Neural crest cell (in vitro differentiated cells): ENCODE results near the gene CDS1. TPM values are rescaled to one million over a fixed set of nuclear protein-coding genes. Genes with fewer than 3 reads are reported as not detected.
"Not testable (repeated sequence)": the region's sequence is repeated elsewhere in the genome, so short reads cannot be mapped to it uniquely, and the experiment has no call there.

Source experiments
- DNase-seq: peaks from one replicate; pipeline ENCODE4 v3.0.0; 2021; ENCODE audit warnings: low read depth, mixed read lengths, low spot score
- H3K27ac Mint-ChIP-seq: one replicate; pipeline ENCODE4 v1.8.0; 2021; ENCODE audit warnings: mild to moderate bottlenecking, mixed read lengths; ENCODE audit not compliant: unreplicated experiment
- H3K27me3 Mint-ChIP-seq: 2 replicates; pipeline ENCODE4 v1.8.0; 2021; ENCODE audit warnings: low read depth, mild to moderate bottlenecking, mixed read lengths
- H3K36me3 Mint-ChIP-seq: 2 replicates; pipeline ENCODE4 v1.8.0; 2021; ENCODE audit warnings: low read depth, mild to moderate bottlenecking, mixed read lengths
- H3K4me1 Mint-ChIP-seq: 2 replicates; pipeline ENCODE4 v1.8.0; 2021; ENCODE audit warnings: mixed read lengths
- H3K4me3 Mint-ChIP-seq: one replicate; pipeline ENCODE4 v1.8.0; 2021; ENCODE audit warnings: mild to moderate bottlenecking, mixed read lengths
- H3K9me3 Mint-ChIP-seq: 2 replicates; pipeline ENCODE4 v1.8.0; 2021; ENCODE audit warnings: mixed read lengths
- CTCF ChIP-seq: fragments of 200-600 bp; sonication (generic); conservative IDR thresholded peaks from 2 replicates; pipeline ENCODE4 v1.5.0; 2021; ENCODE audit warnings: antibody characterized with exemption, mild to moderate bottlenecking
- total RNA-seq: library from RNA; stranded (reverse); gene quantifications from 2 replicates; pipeline ENCODE4 v1.2.1, GENCODE V29; 2021

CDS1 gene
- total RNA-seq, 1 donor from 2014 or later: 1.1 TPM

- H3K4me1 Mint-ChIP-seq: peaks cover 24% of the 10 kb centered on the region
- no peaks in the 10 kb centered on the region for H3K27me3 Mint-ChIP-seq
- DNase-seq: no peak
- peaks cover 19% of the 10 kb centered on the region for H3K36me3 Mint-ChIP-seq
- no peaks in the 10 kb centered on the region for H3K9me3 Mint-ChIP-seq
- H3K27ac Mint-ChIP-seq: no peak overlapping the region
- TF ChIP-seq CTCF: no peak
- H3K4me3 Mint-ChIP-seq: no peak overlapping the region
Observed at GRCh38 chr4:84681486-84682274, 98.8 kb downstream of the CDS1 start.

- not testable (repeated sequence) for H3K9me3 Mint-ChIP-seq, DNase-seq, H3K27ac Mint-ChIP-seq, H3K27me3 Mint-ChIP-seq, H3K4me3 Mint-ChIP-seq
- peaks cover 24% of the 10 kb centered on the region for H3K4me1 Mint-ChIP-seq
- H3K36me3 Mint-ChIP-seq: peaks cover 16% of the 10 kb centered on the region
Observed at GRCh38 chr4:84682661-84683060, 99.7 kb downstream of the CDS1 start.

DNA sequence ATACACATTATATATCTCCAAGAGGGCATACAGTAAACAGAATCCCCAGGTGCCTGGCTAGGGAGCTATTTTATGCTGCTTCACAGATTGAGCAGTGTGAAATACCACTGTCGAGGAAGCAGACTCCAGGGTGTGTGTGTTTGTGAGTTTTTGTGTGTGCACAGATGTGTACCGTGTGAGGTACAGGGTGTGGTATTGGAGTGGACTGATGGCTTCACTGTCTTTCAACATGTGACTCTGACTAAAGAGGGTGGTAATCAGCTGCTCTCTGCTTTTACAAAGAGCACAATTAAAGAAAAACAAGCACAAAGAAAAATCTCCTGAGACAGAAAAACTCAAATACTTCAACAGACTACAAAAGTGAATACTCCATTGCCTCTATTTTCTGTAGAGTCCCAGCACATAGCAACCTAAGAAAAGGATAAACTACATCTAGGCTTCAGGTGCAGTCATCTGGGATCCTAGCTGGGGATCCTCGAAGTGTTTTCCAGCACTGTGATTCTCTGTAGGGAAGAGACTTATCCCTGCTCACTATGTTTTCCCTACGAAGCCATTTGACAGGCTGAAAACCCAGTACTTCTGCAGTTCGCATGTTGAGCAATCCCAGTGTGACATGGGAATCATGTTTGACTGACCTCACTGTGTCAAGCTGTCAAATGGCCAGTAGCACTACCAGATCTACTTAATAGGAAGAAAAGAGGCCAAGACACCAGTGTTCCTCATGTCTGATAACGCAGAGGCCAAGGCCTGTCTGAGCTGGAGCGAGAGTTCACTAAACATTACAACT, 100.3 kb downstream of the CDS1 start:
- no peak for TF ChIP-seq CTCF
- Mint-ChIP-seq H3K4me3 (no peak overlapping the region), H3K27ac (peak overlapping the region; percentile 71), H3K27me3 (no peaks in the 10 kb centered on the region), H3K4me1 (peaks cover 24% of the 10 kb centered on the region), H3K9me3 (no peaks in the 10 kb centered on the region), H3K36me3 (peaks cover 19% of the 10 kb centered on the region)
- no peak for DNase-seq

DNA sequence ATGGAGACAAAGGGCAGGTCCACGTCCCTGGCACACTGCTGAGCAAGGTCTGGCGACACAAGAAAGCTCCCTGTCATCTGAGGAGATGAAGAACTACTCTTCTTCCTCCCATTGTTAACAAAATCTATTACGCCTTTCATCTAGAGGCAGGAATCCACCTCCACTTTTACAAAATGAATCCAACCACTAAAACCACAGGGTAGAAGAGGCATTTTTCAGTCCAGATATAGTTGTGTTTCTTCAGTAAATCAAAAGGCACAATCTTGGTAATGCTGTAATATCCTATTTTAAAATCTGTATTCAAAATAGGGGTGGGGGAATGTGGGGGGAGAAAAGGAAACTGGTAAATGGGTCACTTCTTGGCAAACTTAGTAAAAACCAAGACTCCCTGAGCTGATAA, 101.4 kb downstream of the CDS1 start:
- Mint-ChIP-seq H3K27me3 (no peaks in the 10 kb centered on the region), H3K27ac (no peak overlapping the region), H3K9me3 (no peaks in the 10 kb centered on the region), H3K4me3 (no peak overlapping the region), H3K36me3 (peaks cover 25% of the 10 kb centered on the region), H3K4me1 (peaks cover 24% of the 10 kb centered on the region)
- no peak for DNase-seq
- TF ChIP-seq CTCF: no peak

GRCh38 chr4:84685105-84685504, 102.2 kb downstream of the CDS1 start:
- peaks cover 24% of the 10 kb centered on the region for H3K4me1 Mint-ChIP-seq
- no peaks in the 10 kb centered on the region for H3K27me3 Mint-ChIP-seq
- peaks cover 22% of the 10 kb centered on the region for H3K36me3 Mint-ChIP-seq
- no peak for DNase-seq
- no peaks in the 10 kb centered on the region for H3K9me3 Mint-ChIP-seq
- H3K27ac Mint-ChIP-seq: no peak overlapping the region
- no peak for TF ChIP-seq CTCF
- no peak overlapping the region for H3K4me3 Mint-ChIP-seq

DNA sequence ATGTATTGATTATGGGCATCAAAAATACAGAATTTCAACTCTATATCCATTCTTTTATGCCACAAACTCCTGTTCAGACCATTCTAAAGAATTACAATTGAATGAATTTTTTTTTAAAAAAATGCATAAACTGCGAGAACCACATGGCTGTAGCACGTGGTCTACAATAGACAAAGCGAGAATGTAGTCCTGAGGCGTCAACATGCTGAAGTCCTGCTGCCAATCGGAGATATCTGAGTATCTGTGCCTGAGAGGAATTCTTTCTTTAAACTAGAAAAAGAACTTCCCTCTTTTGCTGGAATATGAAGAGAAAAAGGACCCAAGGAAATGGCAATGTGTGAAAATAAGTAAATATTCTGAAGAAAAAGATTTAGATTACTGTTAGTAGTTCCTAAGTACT, 105.7 kb downstream of the CDS1 start:
- Mint-ChIP-seq H3K4me3 (no peak overlapping the region), H3K4me1 (no peaks in the 10 kb centered on the region), H3K9me3 (no peaks in the 10 kb centered on the region), H3K27me3 (no peaks in the 10 kb centered on the region), H3K36me3 (peaks cover 24% of the 10 kb centered on the region), H3K27ac (no peak overlapping the region)
- TF ChIP-seq CTCF: no peak
- DNase-seq: no peak
